ENCODE data around the gene TTC34. TPM values are rescaled to one million over a fixed set of nuclear protein-coding genes. Genes with fewer than 3 reads are reported as not detected.

Gene TTC34
- total and polyA plus RNA-seq, 2 experiments from 2014 or later = 0.08 to 0.35 TPM

- Mint-ChIP-seq H3K27me3 (ENCODE audit: insufficient read depth, low read depth, poor library complexity) (peaks cover 1% of the 10 kb centered on the region), H3K4me3 (no peak overlapping the region), H3K9me3 (peaks cover 14% of the 10 kb centered on the region), H3K4me1 (peaks cover 7% of the 10 kb centered on the region), H3K36me3 (ENCODE audit: low read depth) (peaks cover 15% of the 10 kb centered on the region; the same call in 2 of the 3 replicates), H3K27ac (no peak overlapping the region)
- Histone ChIP-seq H4K20me1 (replicated peaks; ENCODE audit: insufficient read depth) (no peaks in the 10 kb centered on the region), H3F3A (replicated peaks; ENCODE audit: low read depth) (no peaks in the 10 kb centered on the region), H3K79me2 (replicated peaks; ENCODE audit: insufficient read depth) (no peaks in the 10 kb centered on the region), H2AFZ (no peak overlapping the region), H3K4me3 (no peak overlapping the region), H3K4me1 (ENCODE audit: insufficient read depth) (no peaks in the 10 kb centered on the region; the same call in 1 of the 2 replicates), H3K36me3 (ENCODE audit: insufficient read depth) (no peaks in the 10 kb centered on the region), H3K4me2 (no peak overlapping the region), H3K27me3 (ENCODE audit: insufficient read depth) (no peaks in the 10 kb centered on the region), H3K27ac (ENCODE audit: low read depth) (no peak overlapping the region), H3K9me2 (ENCODE audit: insufficient read depth) (no peaks in the 10 kb centered on the region)
- TF ChIP-seq, protein P1, sequence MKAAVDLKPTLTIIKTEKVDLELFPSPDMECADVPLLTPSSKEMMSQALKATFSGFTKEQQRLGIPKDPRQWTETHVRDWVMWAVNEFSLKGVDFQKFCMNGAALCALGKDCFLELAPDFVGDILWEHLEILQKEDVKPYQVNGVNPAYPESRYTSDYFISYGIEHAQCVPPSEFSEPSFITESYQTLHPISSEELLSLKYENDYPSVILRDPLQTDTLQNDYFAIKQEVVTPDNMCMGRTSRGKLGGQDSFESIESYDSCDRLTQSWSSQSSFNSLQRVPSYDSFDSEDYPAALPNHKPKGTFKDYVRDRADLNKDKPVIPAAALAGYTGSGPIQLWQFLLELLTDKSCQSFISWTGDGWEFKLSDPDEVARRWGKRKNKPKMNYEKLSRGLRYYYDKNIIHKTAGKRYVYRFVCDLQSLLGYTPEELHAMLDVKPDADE (IDR thresholded peaks at IDR 0.05) = no peak
- no peak for TF ChIP-seq EZH2 (IDR thresholded peaks at IDR 0.05; ENCODE audit: low read depth, unreplicated experiment)
- TF ChIP-seq CTCF (conservative IDR thresholded peaks at IDR 0.05; ENCODE audit: low read depth in 2 of 2) = no peak
- no peak for TF ChIP-seq ZNF114 (CRISPR knock-in tag; IDR thresholded peaks at IDR 0.05)
- ATAC-seq = no peak
- DNase-seq (ENCODE audit: low spot score) = no peak
Measured at GRCh38 chr1:2589431-2590232, 211.9 kb downstream of the TTC34 start.

- H3K9me2 ChIP-seq (ENCODE audit: insufficient read depth) = no peaks in the 10 kb centered on the region
- no peak overlapping the region for H3K4me2 ChIP-seq
- no peaks in the 10 kb centered on the region for H3K79me2 ChIP-seq (replicated peaks; ENCODE audit: insufficient read depth)
- H2AFZ ChIP-seq = no peak overlapping the region
- H3F3A ChIP-seq (replicated peaks; ENCODE audit: low read depth) = no peaks in the 10 kb centered on the region
- Mint-ChIP-seq H3K27ac (no peak overlapping the region), H3K9me3 (peaks cover 14% of the 10 kb centered on the region), H3K27me3 (ENCODE audit: insufficient read depth, low read depth, poor library complexity) (peaks cover 3% of the 10 kb centered on the region), H3K36me3 (ENCODE audit: low read depth) (peaks cover 15% of the 10 kb centered on the region; the same call in 2 of the 3 replicates), H3K4me1 (peaks cover 13% of the 10 kb centered on the region), H3K4me3 (no peak overlapping the region)
- no peaks in the 10 kb centered on the region for H3K36me3 ChIP-seq (ENCODE audit: insufficient read depth)
- DNase-seq (ENCODE audit: low spot score) (no peak), ATAC-seq (no peak)
- no peaks in the 10 kb centered on the region for H3K27me3 ChIP-seq (ENCODE audit: insufficient read depth)
- H4K20me1 ChIP-seq (replicated peaks; ENCODE audit: insufficient read depth) = no peaks in the 10 kb centered on the region
- no peak for TF ChIP-seq POLR2AphosphoS5 (IDR thresholded peaks at IDR 0.05; ENCODE audit: low read depth)
- H3K27ac ChIP-seq (ENCODE audit: low read depth) = no peak overlapping the region
- H3K4me1 ChIP-seq (ENCODE audit: insufficient read depth) = peaks cover 4% of the 10 kb centered on the region
- no peak overlapping the region for H3K4me3 ChIP-seq
Measured at GRCh38 chr1:2588661-2589430, 212.6 kb downstream of the TTC34 start.
